GM13977 (cell line): ENCODE measurements around the gene SH3GL1.

Experiments used
- DNase-seq: peaks from one replicate; pipeline ENCODE4 v3.0.0; 2012; ENCODE audit warnings: low spot score
- in situ Hi-C: fragments of 300-500 bp; cut with MboI; formaldehyde crosslinking; loops from one replicate; pipeline ENCODE4 v1.12.0; 2022; ENCODE audit warnings: low sequenced_read_pairs, low pct_unique_long_range_greater_than_20kb, mixed read lengths, inconsistent platforms; ENCODE audit not compliant: unreplicated experiment
- TF ChIP-seq, protein P1 (sequence below): IDR thresholded peaks from 2 replicates; pipeline ENCODE4 v1.5.1; 2012; ENCODE audit warnings: mild to moderate bottlenecking, control low read depth; ENCODE audit not compliant: insufficient read depth; ENCODE audit errors: extremely low read depth, missing control alignments

Gene SH3GL1

DNA sequence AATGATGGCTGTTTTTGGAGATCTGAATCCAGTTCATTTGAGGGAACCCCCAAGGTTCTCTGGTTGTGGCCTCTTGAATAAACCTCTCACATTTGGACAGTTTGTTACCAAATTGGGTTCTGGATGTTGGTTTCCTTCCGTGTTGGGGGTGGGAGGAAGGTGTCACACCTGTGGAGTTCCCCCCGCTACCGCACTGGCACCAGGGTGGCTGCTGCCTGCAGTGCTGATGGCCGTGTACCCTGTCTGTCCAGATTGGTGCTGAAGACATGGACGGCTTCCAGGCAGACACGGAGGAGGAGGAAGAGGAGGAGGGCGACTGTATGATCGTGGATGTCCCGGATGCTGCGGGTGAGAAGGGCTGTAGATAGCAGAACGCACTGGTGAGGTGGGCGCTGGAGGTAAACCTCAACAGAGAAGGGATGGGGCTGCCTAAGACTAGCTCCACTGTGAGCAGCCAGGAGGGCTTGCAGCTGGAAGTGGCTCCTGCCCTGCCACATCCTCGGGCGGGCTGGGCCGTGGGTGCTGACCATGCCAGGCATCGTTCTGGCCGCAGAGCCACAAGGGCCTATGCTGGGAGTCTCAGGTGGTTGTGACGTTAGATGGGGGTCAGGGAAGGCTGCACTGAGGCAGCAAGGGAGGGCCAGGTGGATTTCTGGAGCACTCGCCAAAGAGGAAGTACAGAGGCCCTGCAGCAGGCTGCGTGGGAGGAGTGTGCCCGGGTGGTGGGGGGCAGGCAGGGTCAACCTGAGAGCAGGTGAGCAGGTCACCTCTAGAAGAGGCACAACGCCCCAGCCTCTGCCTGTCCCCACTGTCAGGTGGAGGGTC is 41.9 kb upstream of the SH3GL1 start:
- DNase-seq = no peak
- in situ Hi-C loops = no loop called here

DNA sequence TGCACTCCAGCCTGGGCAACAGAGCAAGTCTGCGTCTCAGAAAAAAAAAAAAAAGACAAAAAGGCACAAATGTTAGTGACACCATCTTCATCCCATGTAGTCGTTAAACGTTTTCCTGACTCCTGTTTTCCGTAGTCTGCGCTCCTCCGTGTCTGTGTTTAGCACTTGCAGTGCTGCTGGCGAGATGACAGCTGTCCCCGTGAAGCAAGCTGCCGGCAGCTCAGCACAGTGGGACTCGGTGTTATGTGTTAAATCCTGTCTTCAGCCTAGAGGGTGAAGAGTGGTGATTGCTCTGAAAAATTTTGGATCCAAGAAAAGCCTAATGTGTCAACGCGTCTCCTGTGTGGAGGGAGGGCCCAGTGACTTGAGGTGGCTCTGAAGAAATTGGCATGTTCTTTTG is 38.9 kb upstream of the SH3GL1 start:
- in situ Hi-C loops = no loop called here
- no peak for DNase-seq

More for the DNA sequence above, 41.9 kb upstream of the SH3GL1 start:
- TF ChIP-seq, protein P1, sequence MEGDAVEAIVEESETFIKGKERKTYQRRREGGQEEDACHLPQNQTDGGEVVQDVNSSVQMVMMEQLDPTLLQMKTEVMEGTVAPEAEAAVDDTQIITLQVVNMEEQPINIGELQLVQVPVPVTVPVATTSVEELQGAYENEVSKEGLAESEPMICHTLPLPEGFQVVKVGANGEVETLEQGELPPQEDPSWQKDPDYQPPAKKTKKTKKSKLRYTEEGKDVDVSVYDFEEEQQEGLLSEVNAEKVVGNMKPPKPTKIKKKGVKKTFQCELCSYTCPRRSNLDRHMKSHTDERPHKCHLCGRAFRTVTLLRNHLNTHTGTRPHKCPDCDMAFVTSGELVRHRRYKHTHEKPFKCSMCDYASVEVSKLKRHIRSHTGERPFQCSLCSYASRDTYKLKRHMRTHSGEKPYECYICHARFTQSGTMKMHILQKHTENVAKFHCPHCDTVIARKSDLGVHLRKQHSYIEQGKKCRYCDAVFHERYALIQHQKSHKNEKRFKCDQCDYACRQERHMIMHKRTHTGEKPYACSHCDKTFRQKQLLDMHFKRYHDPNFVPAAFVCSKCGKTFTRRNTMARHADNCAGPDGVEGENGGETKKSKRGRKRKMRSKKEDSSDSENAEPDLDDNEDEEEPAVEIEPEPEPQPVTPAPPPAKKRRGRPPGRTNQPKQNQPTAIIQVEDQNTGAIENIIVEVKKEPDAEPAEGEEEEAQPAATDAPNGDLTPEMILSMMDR = no peak

DNA sequence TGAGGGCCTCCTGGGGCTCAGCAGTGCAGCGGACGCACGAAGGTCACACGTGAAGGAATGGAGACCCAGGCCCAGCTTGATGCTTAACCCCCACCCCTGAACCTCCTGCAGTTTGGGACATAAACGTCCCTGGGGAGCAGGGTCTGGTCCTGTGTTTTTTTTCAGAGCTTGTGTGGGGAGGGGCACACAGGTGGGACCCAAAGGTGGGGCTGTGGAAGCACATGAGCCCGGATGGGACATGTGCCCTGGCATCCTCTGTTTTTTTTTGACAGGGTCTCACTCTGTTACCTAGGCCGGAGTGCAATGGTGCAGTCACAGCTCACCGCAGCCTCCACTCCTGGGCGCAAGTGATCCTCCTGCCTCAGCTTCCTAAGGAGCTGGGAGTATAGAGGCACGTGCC is 36.8 kb upstream of the SH3GL1 start:
- TF ChIP-seq, protein P1 = no peak

More for the DNA sequence above, 38.9 kb upstream of the SH3GL1 start:
- TF ChIP-seq, protein P1 = no peak

DNA sequence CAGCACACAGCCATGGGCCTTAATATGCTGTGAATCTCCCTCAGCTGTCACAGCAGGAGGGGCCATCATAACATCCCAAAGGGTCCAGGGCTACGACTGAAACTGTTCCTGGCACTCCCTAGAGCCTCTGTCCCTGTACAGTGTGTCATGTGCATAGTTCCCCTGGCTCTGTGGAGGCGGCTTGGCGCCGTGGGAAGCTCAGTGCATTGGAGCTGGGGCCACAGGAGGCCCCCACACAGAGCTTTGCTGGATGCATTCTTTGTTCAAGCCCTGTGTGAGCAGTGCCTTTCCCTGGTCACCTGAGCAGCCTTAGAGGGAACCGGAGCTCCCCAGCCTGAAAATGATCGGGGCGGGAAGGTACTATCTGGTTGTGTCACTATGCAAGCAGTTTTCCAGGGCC is 35.9 kb upstream of the SH3GL1 start:
- in situ Hi-C loops = no loop called here
- TF ChIP-seq, protein P1 = no peak

More for the DNA sequence above, 36.8 kb upstream of the SH3GL1 start:
- no peak for DNase-seq
- in situ Hi-C loops = no loop called here

DNA sequence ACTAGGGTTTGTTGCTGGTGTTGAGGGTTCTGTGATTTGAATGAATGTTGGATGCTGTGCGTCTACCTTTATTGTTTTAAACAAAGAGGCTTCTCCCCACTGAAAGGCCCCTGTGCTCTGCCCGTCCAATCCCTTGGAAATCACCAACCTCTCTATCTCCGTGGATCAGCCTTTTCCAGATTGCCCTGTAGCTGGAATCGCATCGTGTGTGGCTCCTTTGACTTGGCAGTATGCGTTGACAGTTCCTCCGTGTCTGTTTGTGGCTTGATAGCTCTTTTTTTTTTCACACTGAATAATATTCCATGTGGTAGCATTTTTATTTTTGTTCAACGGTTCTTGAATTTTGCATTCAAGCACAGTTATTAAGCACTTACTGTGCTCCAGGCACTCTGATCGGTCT is 34.0 kb upstream of the SH3GL1 start:
- TF ChIP-seq, protein P1 = no peak
- in situ Hi-C loops = no loop called here

More for the DNA sequence above, 35.9 kb upstream of the SH3GL1 start:
- DNase-seq = no peak

DNA sequence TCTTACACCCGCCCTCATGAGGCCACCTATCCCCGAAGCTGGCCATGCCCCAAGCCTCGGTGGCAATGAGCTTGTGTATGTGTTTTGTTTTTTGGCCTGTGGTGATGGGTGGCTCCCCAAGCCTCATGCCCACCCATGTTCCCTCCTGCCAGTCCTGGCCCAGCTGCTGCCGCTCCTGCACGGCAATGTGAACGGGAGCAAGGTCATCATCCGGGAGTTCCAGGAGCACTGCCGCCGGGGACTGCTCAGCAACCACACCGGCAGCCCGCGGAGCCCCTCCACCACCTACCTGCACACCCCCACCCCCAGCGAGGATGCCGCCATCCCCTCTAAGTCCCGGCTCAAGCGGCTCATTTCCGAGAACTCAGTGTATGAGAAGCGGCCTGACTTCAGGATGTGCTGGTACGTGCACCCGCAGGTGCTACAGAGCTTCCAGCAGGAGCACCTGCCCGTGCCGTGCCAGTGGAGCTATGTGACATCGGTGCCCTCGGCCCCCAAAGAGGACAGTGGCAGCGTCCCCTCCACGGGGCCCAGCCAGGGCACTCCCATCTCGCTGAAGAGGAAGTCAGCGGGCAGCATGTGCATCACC is 32.7 kb upstream of the SH3GL1 start:
- in situ Hi-C loops = no loop called here
- DNase-seq = no peak
- TF ChIP-seq, protein P1 = no peak

More for the DNA sequence above, 34.0 kb upstream of the SH3GL1 start:
- DNase-seq = no peak
